H1 (cell line): ENCODE measurements around the gene KIF1B. TPM values are rescaled to one million over a fixed set of nuclear protein-coding genes. Genes with fewer than 3 reads are reported as not detected.

Source experiments
- CTCF ChIA-PET: fragments of 300-600 bp; sonication (Branson Sonifier 250); formaldehyde crosslinking; loops from one replicate; lab custom pipeline; 2021; ENCODE audit not compliant: partially characterized antibody; lab: Charles Lee
- POLR2A ChIA-PET: fragments of 300-600 bp; sonication (Branson Sonifier 250); formaldehyde crosslinking; loops from one replicate; lab custom pipeline; 2021; ENCODE audit warnings: inconsistent platforms; ENCODE audit not compliant: partially characterized antibody; lab: Charles Lee
- DNase-seq, 2 experiments: peaks; one replicate each; pipeline versions ENCODE4 v3.0.0 to v3.0.0-alpha.2; 2010 to 2022; ENCODE audit warnings: low spot score in 2 of 2, low read depth in 1 of 2, mixed read lengths in 1 of 2
- FAIRE-seq: peaks from 2 replicates; lab custom pipeline; 2011; peaks lifted over from hg19 to GRCh38; lab: Jason Lieb, UNC
- H2AFZ ChIP-seq: 2 replicates; pipeline ENCODE4 v1.8.1; 2012; ENCODE audit warnings: low read length, inconsistent platforms
- H2AK5ac ChIP-seq: 2 replicates; pipeline ENCODE4 v1.6.1; 2013; ENCODE audit warnings: low read depth, low read length
- H2BK120ac ChIP-seq: replicated peaks from 2 replicates; pipeline ENCODE3; 2013; ENCODE audit warnings: low read depth, low read length, inconsistent platforms
- H2BK12ac ChIP-seq: 2 replicates; pipeline ENCODE4 v1.6.1; 2013; ENCODE audit warnings: low read depth, low read length
- H2BK15ac ChIP-seq: 2 replicates; pipeline ENCODE4 v1.6.1; 2013; ENCODE audit warnings: low read length
- H2BK20ac ChIP-seq: 2 replicates; pipeline ENCODE4 v1.6.1; 2013; ENCODE audit warnings: low read length
- H2BK5ac ChIP-seq: 2 replicates; pipeline ENCODE4 v1.6.1; 2013; ENCODE audit warnings: low read depth, low read length
- H3K14ac ChIP-seq: 2 replicates; pipeline ENCODE4 v1.6.1; 2013; ENCODE audit warnings: inconsistent platforms; ENCODE audit not compliant: insufficient read length
- H3K18ac ChIP-seq: 2 replicates; pipeline ENCODE4 v1.6.1; 2013; ENCODE audit warnings: low read length; ENCODE audit errors: extremely low read depth
- H3K23ac ChIP-seq: 2 replicates; pipeline ENCODE4 v1.6.1; 2013; ENCODE audit warnings: inconsistent platforms; ENCODE audit not compliant: insufficient read length
- H3K23me2 ChIP-seq: 2 replicates; pipeline ENCODE4 v1.6.1; 2013; ENCODE audit warnings: low read depth, low read length
- H3K27ac ChIP-seq: 2 replicates; pipeline ENCODE4 v1.6.1; 2011; ENCODE audit warnings: low read depth, low read length, inconsistent platforms
- H3K27me3 ChIP-seq, 4 experiments: replicated peaks in 1 of 4; 1 replicate in 1 of 4; 2 replicates in 3 of 4; pipeline versions ENCODE4 v1.6.1 to v1.8.1; 2011 to 2013; ENCODE audit warnings: low read length in 3 of 4, mild to moderate bottlenecking in 3 of 4, inconsistent platforms in 2 of 4, mixed read lengths in 2 of 4, moderate library complexity in 1 of 4; ENCODE audit not compliant: control insufficient read depth in 3 of 4, insufficient read depth in 3 of 4; ENCODE audit errors: extremely low read depth in 1 of 4
- H3K36me3 ChIP-seq, 4 experiments: 2 replicates each; pipeline versions ENCODE4 v1.6.1 to v1.8.1; 2011 to 2013; ENCODE audit warnings: mild to moderate bottlenecking in 4 of 4, low read length in 3 of 4, moderate library complexity in 2 of 4, control low read depth in 1 of 4, inconsistent platforms in 1 of 4; ENCODE audit not compliant: insufficient read depth in 4 of 4, control insufficient read depth in 2 of 4
- H3K4ac ChIP-seq: replicated peaks from 2 replicates; pipeline ENCODE3; 2013; ENCODE audit warnings: low read length, low read depth, mixed read lengths, inconsistent platforms; ENCODE audit not compliant: insufficient read length
- H3K4me1 ChIP-seq, 4 experiments: replicated peaks in 1 of 4; 1 replicate in 1 of 4; 2 replicates in 3 of 4; pipeline versions ENCODE4 v1.6.1 to v1.8.1; 2011 to 2013; ENCODE audit warnings: low read length in 3 of 4, inconsistent platforms in 2 of 4, mixed read lengths in 1 of 4; ENCODE audit not compliant: insufficient read depth in 4 of 4, control insufficient read depth in 3 of 4
- H3K4me2 ChIP-seq, 2 experiments: 2 replicates each; pipeline versions ENCODE4 v1.6.1 to v1.8.1; 2011 to 2013; ENCODE audit warnings: low read depth in 2 of 2, low read length in 2 of 2, control low read depth in 1 of 2, inconsistent platforms in 1 of 2, mild to moderate bottlenecking in 1 of 2; ENCODE audit not compliant: insufficient read depth in 1 of 2
- H3K4me3 ChIP-seq, 4 experiments: fragments of 200-600, 300-600 bp in 1 of 4; sonication (generic), shearing (Covaris generic), sonication (Bioruptor Twin) in 1 of 4; 2 replicates each; pipeline versions ENCODE4 v1.5.1 to v1.8.1; 2011 to 2016; ENCODE audit warnings: low read length in 4 of 4, low read depth in 3 of 4, control low read depth in 2 of 4, inconsistent platforms in 2 of 4, mild to moderate bottlenecking in 2 of 4, mixed read lengths in 1 of 4, moderate library complexity in 1 of 4; ENCODE audit not compliant: insufficient read depth in 2 of 4; ENCODE audit errors: extremely low read depth in 1 of 4
- H3K56ac ChIP-seq: replicated peaks from 2 replicates; pipeline ENCODE3; 2013; ENCODE audit warnings: low read depth, mild to moderate bottlenecking, mixed read lengths, low read length, inconsistent platforms; ENCODE audit not compliant: insufficient read length
- H3K79me1 ChIP-seq: 2 replicates; pipeline ENCODE4 v1.6.1; 2013; ENCODE audit warnings: low read depth, low read length, control low read depth
- H3K79me2 ChIP-seq, 2 experiments: 2 replicates each; pipeline versions ENCODE4 v1.6.1 to v1.8.1; 2012 to 2013; ENCODE audit warnings: low read length in 2 of 2, mild to moderate bottlenecking in 2 of 2, inconsistent platforms in 1 of 2; ENCODE audit not compliant: insufficient read depth in 2 of 2, control insufficient read depth in 1 of 2
- H3K9ac ChIP-seq, 4 experiments: replicated peaks in 1 of 4; 1 replicate in 1 of 4; 2 replicates in 3 of 4; pipeline versions ENCODE4 v1.6.1 to v1.8.1; 2011 to 2013; ENCODE audit warnings: low read depth in 3 of 4, low read length in 3 of 4, control low read depth in 2 of 4, mild to moderate bottlenecking in 2 of 4, moderate library complexity in 2 of 4, inconsistent platforms in 1 of 4; ENCODE audit errors: extremely low read depth in 1 of 4
- H3K9me3 ChIP-seq, 2 experiments: 2 replicates each; pipeline versions ENCODE4 v1.6.1 to v1.8.1; 2012 to 2013; ENCODE audit warnings: mild to moderate bottlenecking in 2 of 2, moderate library complexity in 2 of 2, control low read depth in 1 of 2, inconsistent platforms in 1 of 2, low read depth in 1 of 2, low read length in 1 of 2, mixed read lengths in 1 of 2; ENCODE audit not compliant: insufficient read depth in 2 of 2
- H4K20me1 ChIP-seq, 2 experiments: replicated peaks in 1 of 2; 2 replicates each; pipeline versions ENCODE3 to v1.8.1; 2011 to 2013; ENCODE audit warnings: inconsistent platforms in 2 of 2, low read length in 2 of 2, mild to moderate bottlenecking in 1 of 2; ENCODE audit not compliant: insufficient read depth in 2 of 2, control insufficient read depth in 1 of 2
- H4K5ac ChIP-seq: 2 replicates; pipeline ENCODE4 v1.6.1; 2013; ENCODE audit warnings: low read length, low read depth, mixed read lengths, inconsistent platforms; ENCODE audit not compliant: insufficient read length
- H4K8ac ChIP-seq: 2 replicates; pipeline ENCODE4 v1.8.0; 2013; ENCODE audit warnings: mild to moderate bottlenecking, moderate library complexity, low read length, inconsistent platforms; ENCODE audit not compliant: insufficient read depth; ENCODE audit errors: extremely low read depth
- H4K91ac ChIP-seq: replicated peaks from 2 replicates; pipeline ENCODE3; 2013; ENCODE audit warnings: low read length, mixed read lengths, inconsistent platforms; ENCODE audit not compliant: insufficient read length
- CHD2 ChIP-seq: IDR thresholded peaks from 2 replicates; pipeline ENCODE4 v1.6.1; 2012; ENCODE audit warnings: low read length, improper control_type of control experiment
- EGR1 ChIP-seq: IDR thresholded peaks from 2 replicates; pipeline ENCODE4 v1.6.1; 2011; ENCODE audit warnings: low read depth, low read length, borderline replicate concordance
- GABPA ChIP-seq: IDR thresholded peaks from 2 replicates; pipeline ENCODE4 v1.6.1; 2011; ENCODE audit warnings: mild to moderate bottlenecking, low read length, moderate library complexity, borderline replicate concordance; ENCODE audit not compliant: insufficient read depth
- JUN ChIP-seq: IDR thresholded peaks from 2 replicates; pipeline ENCODE4 v1.6.1; 2011; ENCODE audit warnings: low read depth, mild to moderate bottlenecking, improper control_type of control experiment, low read length
- JUND ChIP-seq: IDR thresholded peaks from 2 replicates; pipeline ENCODE4 v1.6.1; 2011; ENCODE audit warnings: mild to moderate bottlenecking, improper control_type of control experiment, low read length
- KDM4A ChIP-seq: IDR thresholded peaks from one replicate; pipeline ENCODE4 v1.7.1; 2012; ENCODE audit warnings: low read depth, mild to moderate bottlenecking, moderate library complexity, low read length, inconsistent platforms; ENCODE audit not compliant: severe bottlenecking
- NANOG ChIP-seq: IDR thresholded peaks from 2 replicates; pipeline ENCODE4 v1.6.1; 2011; ENCODE audit warnings: low read length, low read depth, mild to moderate bottlenecking, inconsistent platforms; ENCODE audit not compliant: insufficient read depth, poor library complexity, severe bottlenecking
- PHF8 ChIP-seq: fragments of 200-600 bp; sonication (generic); conservative IDR thresholded peaks from 2 replicates; pipeline ENCODE4 v1.7.1; 2012; ENCODE audit warnings: low read depth, mild to moderate bottlenecking, inconsistent platforms, low read length, moderate library complexity
- SIRT6 ChIP-seq: IDR thresholded peaks from one replicate; pipeline ENCODE4 v1.7.1; 2012; ENCODE audit warnings: low read length, inconsistent platforms
- TAF7 ChIP-seq: optimal IDR thresholded peaks from 2 replicates; pipeline ENCODE3; 2011; ENCODE audit warnings: low read depth, mild to moderate bottlenecking, inconsistent platforms, low read length, moderate library complexity, borderline replicate concordance
- USF2 ChIP-seq: IDR thresholded peaks from 2 replicates; pipeline ENCODE4 v1.6.1; 2011; ENCODE audit warnings: low read length, improper control_type of control experiment
- WGBS, 2 experiments: shearing (Covaris generic) in 1 of 2; methylation state at CpG; one replicate each; pipeline versions ENCODE4 v1.1.6 to v1.1.7; 2013 to 2015; ENCODE audit warnings: low lambda C conversion rate in 2 of 2, mixed read lengths in 2 of 2, inconsistent platforms in 1 of 2, low coverage in 1 of 2, missing lambda C conversion rate in 1 of 2; ENCODE audit not compliant: insufficient replicate concordance in 2 of 2, insufficient coverage in 1 of 2, insufficient read length in 1 of 2; ENCODE audit errors: extremely low coverage in 1 of 2, missing lambda C conversion rate in 1 of 2; 5-methylcytosine and 5-hydroxymethylcytosine counted together
- polyA plus RNA-seq, 7 experiments: library from polyadenylated mRNA; depleted of rRNA in 3 of 7; stranded (reverse) in 5 of 7; unstranded in 2 of 7; fragments of >200 nt in 5 of 7; fragments of 200-250 nt in 2 of 7; gene quantifications; 1 replicate in 5 of 7; 2 replicates in 1 of 7; 4 replicates in 1 of 7; pipeline versions ENCODE4 v1.2.1 to v1.2.3, GENCODE V29; 2011 to 2013; ENCODE audit warnings: missing spikeins in 2 of 7, mixed read lengths in 2 of 7
- total RNA-seq: library from RNA; stranded (reverse); fragmentation: NEBNext Ultra II Directional; extraction: Animal tissue kit (Norgen Biotek cat#: 25700); gene quantifications from 2 replicates; pipeline ENCODE4 v1.2.1, GENCODE V29; 2021
- TF ChIP-seq, protein P1 (sequence below): IDR thresholded peaks from 2 replicates; pipeline ENCODE4 v1.6.1; 2012; ENCODE audit warnings: inconsistent platforms

KIF1B gene
- total and polyA plus RNA-seq, 2 of the 8 experiments (the other 6 are each of a cell fraction or from before 2014, with no cell fraction given), result 39.1 to 74.2 TPM

GRCh38 chr1:10216090-10216749, 5.8 kb downstream of the KIF1B start:
- FAIRE-seq (no peak), DNase-seq (no peak)
- H3K23ac ChIP-seq, result no peak overlapping the region
- H3K27ac ChIP-seq, result no peak overlapping the region
- H4K91ac ChIP-seq, result no peak overlapping the region
- POLR2A ChIA-PET, result interaction anchor here (1.1 kb wide), 1 partner anchor 38 kb away, joined by 4 read pairs; no protein-coding TSS in a partner anchor
- H2AK5ac ChIP-seq, result no peak overlapping the region
- H2BK5ac ChIP-seq, result no peak overlapping the region
- no peak overlapping the region for H2BK12ac ChIP-seq
- H3K27me3 ChIP-seq, result no peaks in the 10 kb centered on the region
- no peaks in the 10 kb centered on the region for H3K36me3 ChIP-seq
- WGBS, 2 experiments, result 89% methylated on average over 7 of the region's 7 CpGs; no CpG with 5 or more reads in 1 of the 2 experiments
- H3K14ac ChIP-seq, result no peak overlapping the region
- no peak overlapping the region for H3K56ac ChIP-seq
- no peak overlapping the region for H3K4me3 ChIP-seq
- peaks cover 8% of the 10 kb centered on the region for H3K79me1 ChIP-seq
- no peak overlapping the region for H3K4ac ChIP-seq
- H3K4me2 ChIP-seq, result no peak overlapping the region
- CTCF ChIA-PET, result interaction anchor here (0.6 to 1.4 kb wide), 2 partner anchors 11 to 28 kb away, joined by 3 to 8 read pairs; no protein-coding TSS in a partner anchor
- peaks cover 11 to 15% of the 10 kb centered on the region in 2 experiments for H4K20me1 ChIP-seq
- no peak overlapping the region for H2BK20ac ChIP-seq
- H3K4me1 ChIP-seq, result peaks cover 0 to 6% (median 2%) of the 10 kb centered on the region in 4 experiments; a peak in 4 of 7 replicates
- H2BK15ac ChIP-seq, result no peak overlapping the region
- no peak overlapping the region for H4K8ac ChIP-seq
- no peak overlapping the region for H4K5ac ChIP-seq
- peaks cover 11% of the 10 kb centered on the region for H3K23me2 ChIP-seq
- no peaks in the 10 kb centered on the region for H3K9me3 ChIP-seq
- H3K18ac ChIP-seq, result no peak overlapping the region
- no peak overlapping the region for H2BK120ac ChIP-seq
- no peak overlapping the region for H3K9ac ChIP-seq
- H3K79me2 ChIP-seq, result peaks cover 34 to 94% of the 10 kb centered on the region in 2 experiments
- H2AFZ ChIP-seq, result no peak overlapping the region
- TF ChIP-seq KDM4A, result no peak
- TF ChIP-seq EGR1, result no peak
- TF ChIP-seq, protein P1, sequence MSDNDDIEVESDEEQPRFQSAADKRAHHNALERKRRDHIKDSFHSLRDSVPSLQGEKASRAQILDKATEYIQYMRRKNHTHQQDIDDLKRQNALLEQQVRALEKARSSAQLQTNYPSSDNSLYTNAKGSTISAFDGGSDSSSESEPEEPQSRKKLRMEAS, result no peak
- TF ChIP-seq TAF7, result no peak
- TF ChIP-seq SIRT6, result no peak
- no peak for TF ChIP-seq NANOG
- no peak for TF ChIP-seq JUND
- no peak for TF ChIP-seq USF2
- no peak for TF ChIP-seq GABPA
- TF ChIP-seq PHF8, result no peak
- TF ChIP-seq CHD2, result no peak
- no peak for TF ChIP-seq JUN
